ENCODE data around the gene RNF223.

RNF223 gene

GRCh38 chr1:1024771-1025699, 49.1 kb downstream of the RNF223 start:
- TF ChIP-seq EZH2 (optimal IDR thresholded peaks at IDR 0.05; ENCODE audit: low read depth, low read length), result no peak
- TF ChIP-seq CTCF (IDR thresholded peaks at IDR 0.05; ENCODE audit: low read length), result no peak
- Histone ChIP-seq H3K4me1 (ENCODE audit: low read length) (no peaks in the 10 kb centered on the region), H3K4me3 (ENCODE audit: low read length) (no peak overlapping the region), H3K27ac (ENCODE audit: low read length) (no peak overlapping the region), H3K9me3 (replicated peaks; ENCODE audit: insufficient read depth, low read length) (no peaks in the 10 kb centered on the region), H3K4me2 (ENCODE audit: low read depth, low read length) (no peak overlapping the region), H3K27me3 (replicated peaks; ENCODE audit: insufficient read depth, low read length) (peaks cover 77% of the 10 kb centered on the region), H3F3A (ENCODE audit: insufficient read depth, low read length) (no peaks in the 10 kb centered on the region), H2AFZ (ENCODE audit: low read length) (no peak overlapping the region), H4K20me1 (ENCODE audit: insufficient read depth, low read length) (no peaks in the 10 kb centered on the region), H3K9ac (ENCODE audit: low read length) (no peak overlapping the region), H3K36me3 (replicated peaks; ENCODE audit: insufficient read depth, low read length) (no peaks in the 10 kb centered on the region), H3K9me2 (replicated peaks; ENCODE audit: insufficient read depth, low read length) (no peaks in the 10 kb centered on the region), H3K79me2 (ENCODE audit: low read length) (no peaks in the 10 kb centered on the region)
- DNase-seq, result no peak

GRCh38 chr1:1024149-1024770, 49.8 kb downstream of the RNF223 start:
- H3K4me2 ChIP-seq (ENCODE audit: low read depth, low read length), result no peak overlapping the region

GRCh38 chr1:1023700-1024099, 50.4 kb downstream of the RNF223 start:
- no peaks in the 10 kb centered on the region for H3F3A ChIP-seq (ENCODE audit: insufficient read depth, low read length)
- no peaks in the 10 kb centered on the region for H3K9me2 ChIP-seq (replicated peaks; ENCODE audit: insufficient read depth, low read length)
- no peaks in the 10 kb centered on the region for H4K20me1 ChIP-seq (ENCODE audit: insufficient read depth, low read length)
- H2AFZ ChIP-seq (ENCODE audit: low read length), result no peak overlapping the region
- peaks cover 77% of the 10 kb centered on the region for H3K27me3 ChIP-seq (replicated peaks; ENCODE audit: insufficient read depth, low read length)
- H3K79me2 ChIP-seq (ENCODE audit: low read length), result no peaks in the 10 kb centered on the region
- no peak overlapping the region for H3K9ac ChIP-seq (ENCODE audit: low read length)
- no peaks in the 10 kb centered on the region for H3K9me3 ChIP-seq (replicated peaks; ENCODE audit: insufficient read depth, low read length)
- no peak overlapping the region for H3K4me2 ChIP-seq (ENCODE audit: low read depth, low read length)
- H3K27ac ChIP-seq (ENCODE audit: low read length), result no peak overlapping the region
- no peak overlapping the region for H3K4me3 ChIP-seq (ENCODE audit: low read length)
- H3K4me1 ChIP-seq (ENCODE audit: low read length), result no peaks in the 10 kb centered on the region
- DNase-seq, result no peak
- TF ChIP-seq CTCF (IDR thresholded peaks at IDR 0.05; ENCODE audit: low read length), result no peak
- TF ChIP-seq EZH2phosphoT487 (IDR thresholded peaks at IDR 0.05; ENCODE audit: low read length), result no peak
- no peak for TF ChIP-seq EZH2 (optimal IDR thresholded peaks at IDR 0.05; ENCODE audit: low read depth, low read length)
- H3K36me3 ChIP-seq (replicated peaks; ENCODE audit: insufficient read depth, low read length), result no peaks in the 10 kb centered on the region

More at GRCh38 chr1:1024149-1024770, 49.8 kb downstream of the RNF223 start:
- Histone ChIP-seq H3K9me3 (replicated peaks; ENCODE audit: insufficient read depth, low read length) (no peaks in the 10 kb centered on the region), H3K9ac (ENCODE audit: low read length) (no peak overlapping the region), H2AFZ (ENCODE audit: low read length) (no peak overlapping the region), H3K27ac (ENCODE audit: low read length) (no peak overlapping the region), H3F3A (ENCODE audit: insufficient read depth, low read length) (no peaks in the 10 kb centered on the region), H3K9me2 (replicated peaks; ENCODE audit: insufficient read depth, low read length) (no peaks in the 10 kb centered on the region), H3K27me3 (replicated peaks; ENCODE audit: insufficient read depth, low read length) (peaks cover 77% of the 10 kb centered on the region), H3K4me3 (ENCODE audit: low read length) (no peak overlapping the region), H3K79me2 (ENCODE audit: low read length) (no peaks in the 10 kb centered on the region), H4K20me1 (ENCODE audit: insufficient read depth, low read length) (no peaks in the 10 kb centered on the region), H3K36me3 (replicated peaks; ENCODE audit: insufficient read depth, low read length) (no peaks in the 10 kb centered on the region), H3K4me1 (ENCODE audit: low read length) (no peaks in the 10 kb centered on the region)
- DNase-seq, result no peak
- TF ChIP-seq CTCF (IDR thresholded peaks at IDR 0.05; ENCODE audit: low read length), result no peak
- TF ChIP-seq EZH2phosphoT487 (IDR thresholded peaks at IDR 0.05; ENCODE audit: low read length), result no peak
- no peak for TF ChIP-seq EZH2 (optimal IDR thresholded peaks at IDR 0.05; ENCODE audit: low read depth, low read length)

Measured in MM.1S (cell line).